IPS-NIHi11 (cell line): ENCODE measurements around the gene AHDC1.
"Not testable (repeated sequence)": the region's sequence is repeated elsewhere in the genome, so short reads cannot be mapped to it uniquely, and the experiment has no call there.

ENCODE experiments used
- DNase-seq: peaks from one replicate; pipeline ENCODE4 v3.0.0; 2012; ENCODE audit warnings: mixed read lengths, low spot score

Gene AHDC1

GRCh38 chr1:27549807-27550408 is 54.0 kb downstream of the AHDC1 start:
- no peak for DNase-seq

GRCh38 chr1:27548858-27549719 is 54.9 kb downstream of the AHDC1 start:
- no peak for DNase-seq

GRCh38 chr1:27548136-27548853 is 55.6 kb downstream of the AHDC1 start:
- DNase-seq, result no peak

- peak; percentile 87 for DNase-seq
Observed at GRCh38 chr1:27547220-27548116, 56.5 kb downstream of the AHDC1 start.

- DNase-seq, result no peak
Observed at GRCh38 chr1:27545876-27546275, 58.1 kb downstream of the AHDC1 start.

- no peak for DNase-seq
Observed at GRCh38 chr1:27545271-27545670, 58.7 kb downstream of the AHDC1 start.

- DNase-seq, result no peak
Observed at GRCh38 chr1:27544834-27545233, 59.1 kb downstream of the AHDC1 start.

GRCh38 chr1:27543284-27543683 is 60.7 kb downstream of the AHDC1 start:
- no peak for DNase-seq

GRCh38 chr1:27542463-27543273 is 61.3 kb downstream of the AHDC1 start:
- DNase-seq, result no peak

GRCh38 chr1:27539901-27540861 is 63.8 kb downstream of the AHDC1 start:
- DNase-seq, result no peak

- no peak for DNase-seq
Observed at GRCh38 chr1:27538793-27539192, 65.2 kb downstream of the AHDC1 start.

- DNase-seq, result not testable (repeated sequence)
Observed at GRCh38 chr1:27538305-27538676, 65.7 kb downstream of the AHDC1 start.

GRCh38 chr1:27536767-27537166 is 67.2 kb downstream of the AHDC1 start:
- DNase-seq, result peak; percentile 76

GRCh38 chr1:27536010-27536757 is 67.8 kb downstream of the AHDC1 start:
- no peak for DNase-seq

GRCh38 chr1:27535386-27535785 is 68.6 kb downstream of the AHDC1 start:
- DNase-seq, result no peak

- no peak for DNase-seq
Observed at GRCh38 chr1:27531959-27532685, 71.8 kb downstream of the AHDC1 start.

- no peak for DNase-seq
Observed at GRCh38 chr1:27530192-27530591, 73.8 kb downstream of the AHDC1 start.

- DNase-seq, result no peak
Observed at GRCh38 chr1:27529704-27530018, 74.3 kb downstream of the AHDC1 start.
